ENCODE measurements around the gene MCAM.

MCAM gene

GRCh38 chr11:119305556-119306372, 11.2 kb downstream of the MCAM start:
- TF ChIP-seq CTCF (IDR thresholded peaks at IDR 0.05; ENCODE audit: insufficient read depth, low read length, missing control alignments), result no peak
- no peak for DNase-seq (ENCODE audit: low read depth, low spot score)
- no peak overlapping the region for H3K4me3 ChIP-seq (ENCODE audit: low read depth, low read length)
- POLR2A ChIA-PET, result interaction anchor here (0.7 kb wide), 1 partner anchor 169 kb away, joined by 4 read pairs; no protein-coding TSS in a partner anchor
- CTCF ChIA-PET, result interaction anchor here (1.3 to 14.7 kb wide), 8 partner anchors 18 to 171 kb away, joined by 3 to 150 read pairs (median 6); partner anchors contain the start of gene CBL

GRCh38 chr11:119303227-119303718, 13.7 kb downstream of the MCAM start:
- no peak for DNase-seq (ENCODE audit: low read depth, low spot score)
- TF ChIP-seq CTCF (IDR thresholded peaks at IDR 0.05; ENCODE audit: insufficient read depth, low read length, missing control alignments), result no peak
- ChIA-PET POLR2A (interaction anchor here (0.9 kb wide), 1 partner anchor 11 kb away, joined by 4 read pairs; no protein-coding TSS in a partner anchor), CTCF (interaction anchor here (1.4 to 14.7 kb wide), 5 partner anchors 16 to 171 kb away, joined by 4 to 150 read pairs (median 4); no protein-coding TSS in a partner anchor)
- no peak overlapping the region for H3K4me3 ChIP-seq (ENCODE audit: low read depth, low read length)

- CTCF ChIA-PET, result interaction anchor here (0.8 to 2.0 kb wide), 12 partner anchors 8 to 233 kb away, joined by 3 to 13 read pairs (median 4); partner anchors contain the start of genes CBL and VPS11
- no peak overlapping the region for H3K4me3 ChIP-seq (ENCODE audit: low read depth, low read length)
- no peak for DNase-seq (ENCODE audit: low read depth, low spot score)
- POLR2A ChIA-PET, result no interaction called here
- TF ChIP-seq CTCF (IDR thresholded peaks at IDR 0.05; ENCODE audit: insufficient read depth, low read length, missing control alignments), result no peak
Observed at GRCh38 chr11:119300198-119300964, 16.5 kb downstream of the MCAM start.

- ChIA-PET CTCF (interaction anchor here (1.0 to 2.0 kb wide), 6 partner anchors 16 to 197 kb away, joined by 3 to 13 read pairs (median 7); partner anchors contain the start of gene CBL), POLR2A (no interaction called here)
- DNase-seq (ENCODE audit: low read depth, low spot score), result no peak
- H3K4me3 ChIP-seq (ENCODE audit: low read depth, low read length), result no peak overlapping the region
- no peak for TF ChIP-seq CTCF (IDR thresholded peaks at IDR 0.05; ENCODE audit: insufficient read depth, low read length, missing control alignments)
Observed at GRCh38 chr11:119299416-119299815, 17.5 kb downstream of the MCAM start.

- POLR2A ChIA-PET, result no interaction called here
- CTCF ChIA-PET, result interaction anchor here (1.0 to 3.0 kb wide), 4 partner anchors 24 to 196 kb away, joined by 3 to 25 read pairs (median 6); no protein-coding TSS in a partner anchor
- TF ChIP-seq CTCF (IDR thresholded peaks at IDR 0.05; ENCODE audit: insufficient read depth, low read length, missing control alignments), result no peak
- no peak for DNase-seq (ENCODE audit: low read depth, low spot score)
- no peak overlapping the region for H3K4me3 ChIP-seq (ENCODE audit: low read depth, low read length)
Observed at GRCh38 chr11:119298726-119299125, 18.2 kb downstream of the MCAM start.

Data from AG04449 (cell line).